Gastroesophageal sphincter (tissue), 3 donors: ENCODE measurements around the gene CKS1B.

Experiments used
- POLR2A ChIP-seq, 2 donors: fragments of 450-650 bp; IDR thresholded peaks; one replicate each; pipeline ENCODE4 v1.6.1; 2017; ENCODE audit warnings: antibody characterized with exemption in 2 of 2, mild to moderate bottlenecking in 2 of 2, moderate library complexity in 1 of 2
- POLR2AphosphoS5 ChIP-seq: sonication (generic); formaldehyde crosslinking; IDR thresholded peaks from one replicate; pipeline ENCODE4 v1.6.1; 2017; ENCODE audit warnings: antibody characterized with exemption
- TF ChIP-seq, protein P1 (sequence below), 4 experiments: fragments of 200-600 bp in 2 of 4; fragments of 450-650 bp in 2 of 4; sonication (generic) in 1 of 4; IDR thresholded peaks; one replicate each; pipeline ENCODE4 v1.5.1; 2017 to 2019; ENCODE audit warnings: antibody characterized with exemption in 4 of 4, mild to moderate bottlenecking in 2 of 4, moderate library complexity in 2 of 4

- TF ChIP-seq, protein P1, sequence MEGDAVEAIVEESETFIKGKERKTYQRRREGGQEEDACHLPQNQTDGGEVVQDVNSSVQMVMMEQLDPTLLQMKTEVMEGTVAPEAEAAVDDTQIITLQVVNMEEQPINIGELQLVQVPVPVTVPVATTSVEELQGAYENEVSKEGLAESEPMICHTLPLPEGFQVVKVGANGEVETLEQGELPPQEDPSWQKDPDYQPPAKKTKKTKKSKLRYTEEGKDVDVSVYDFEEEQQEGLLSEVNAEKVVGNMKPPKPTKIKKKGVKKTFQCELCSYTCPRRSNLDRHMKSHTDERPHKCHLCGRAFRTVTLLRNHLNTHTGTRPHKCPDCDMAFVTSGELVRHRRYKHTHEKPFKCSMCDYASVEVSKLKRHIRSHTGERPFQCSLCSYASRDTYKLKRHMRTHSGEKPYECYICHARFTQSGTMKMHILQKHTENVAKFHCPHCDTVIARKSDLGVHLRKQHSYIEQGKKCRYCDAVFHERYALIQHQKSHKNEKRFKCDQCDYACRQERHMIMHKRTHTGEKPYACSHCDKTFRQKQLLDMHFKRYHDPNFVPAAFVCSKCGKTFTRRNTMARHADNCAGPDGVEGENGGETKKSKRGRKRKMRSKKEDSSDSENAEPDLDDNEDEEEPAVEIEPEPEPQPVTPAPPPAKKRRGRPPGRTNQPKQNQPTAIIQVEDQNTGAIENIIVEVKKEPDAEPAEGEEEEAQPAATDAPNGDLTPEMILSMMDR (IDR thresholded peaks at IDR 0.05): no peak
- TF ChIP-seq POLR2AphosphoS5 (no peak), POLR2A (IDR thresholded peaks at IDR 0.05) (no peak)
These were observed 43.5 kb downstream of the CKS1B start for GRCh38 chr1:155017946-155018316.
